Hindlimb muscle (tissue), 1 donor: ENCODE measurements around the gene UBTD1. TPM values are rescaled to one million over a fixed set of nuclear protein-coding genes. Genes with fewer than 3 reads are reported as not detected.

ENCODE experiments used
- polyA plus RNA-seq: library from polyadenylated mRNA; unstranded; fragments of 120-200 nt; gene quantifications from one replicate; pipeline ENCODE4 v1.2.1, GENCODE V29; 2013; ENCODE audit not compliant: insufficient read length

UBTD1 gene
- polyA plus RNA-seq, 1 donor: 17.1 TPM

Other genes with a start within 250 kb of the UBTD1 start
- 11.5 TPM for gene ARHGAP19, start 206.3 kb upstream of the UBTD1 start, polyA plus RNA-seq
- 1.8 TPM for gene FRAT1, start 179.7 kb upstream of the UBTD1 start, polyA plus RNA-seq
- 4.8 TPM for gene FRAT2, start 164.2 kb upstream of the UBTD1 start, polyA plus RNA-seq
- gene RRP12, start 97.6 kb upstream of the UBTD1 start, polyA plus RNA-seq: 24.2 TPM
- 80.4 TPM for gene PGAM1, start 72.7 kb upstream of the UBTD1 start, polyA plus RNA-seq
- gene EXOSC1, start 52.9 kb upstream of the UBTD1 start, polyA plus RNA-seq: 27.3 TPM
- 30.6 TPM for gene ZDHHC16, start 52.7 kb upstream of the UBTD1 start, polyA plus RNA-seq
- gene MMS19, start 502 bp upstream of the UBTD1 start, polyA plus RNA-seq: 66.7 TPM
- 24.2 TPM for gene ANKRD2, start 73.9 kb downstream of the UBTD1 start, polyA plus RNA-seq
- gene HOGA1, start 85.5 kb downstream of the UBTD1 start, polyA plus RNA-seq: 0.49 TPM
- not detected for gene C10orf62, start 90.8 kb downstream of the UBTD1 start, polyA plus RNA-seq
- 5.2 TPM for gene MORN4, start 134.6 kb downstream of the UBTD1 start, polyA plus RNA-seq
- gene PI4K2A, start 141.7 kb downstream of the UBTD1 start, polyA plus RNA-seq: 10.2 TPM
- gene AVPI1, start 188.3 kb downstream of the UBTD1 start, polyA plus RNA-seq: 7.3 TPM
- 41.0 TPM for gene MARVELD1, start 214.8 kb downstream of the UBTD1 start, polyA plus RNA-seq
- 14.7 TPM for gene ZFYVE27, start 238.2 kb downstream of the UBTD1 start, polyA plus RNA-seq